ENCODE data around the gene FOXD4L4.
"Not testable (repeated sequence)": the region's sequence is repeated elsewhere in the genome, so short reads cannot be mapped to it uniquely, and the experiment has no call there.

GRCh38 chr9:65737096-65737564 is at the start of gene FOXD4L4:
- TF ChIP-seq CTCF (conservative IDR thresholded peaks at IDR 0.05; ENCODE audit: low read length); EZH2phosphoT487 (IDR thresholded peaks at IDR 0.05; ENCODE audit: borderline replicate concordance): not testable (repeated sequence)

Measured in Loucy (cell line).